Thymus (tissue), 11 donors: ENCODE measurements around the gene NDUFC2. TPM values are rescaled to one million over a fixed set of nuclear protein-coding genes. Genes with fewer than 3 reads are reported as not detected.

Source experiments
- DNase-seq, 9 donors: peaks; one replicate each; pipeline ENCODE4 v3.0.0-alpha.2; 2013; ENCODE audit warnings: low spot score in 9 of 9, low read depth in 6 of 9, missing footprints in 1 of 9
- H3K27ac ChIP-seq, 2 donors: one replicate each; pipeline ENCODE4 v1.5.1; 2013; ENCODE audit warnings: control low read depth in 1 of 2, low read depth in 1 of 2, low read length in 1 of 2, mild to moderate bottlenecking in 1 of 2, moderate library complexity in 1 of 2
- H3K27me3 ChIP-seq, 2 donors: one replicate each; pipeline ENCODE4 v1.5.1; 2013; ENCODE audit warnings: low read length in 1 of 2; ENCODE audit not compliant: control insufficient read depth in 2 of 2, insufficient read depth in 1 of 2
- H3K36me3 ChIP-seq, 2 donors: one replicate each; pipeline ENCODE4 v1.5.1; 2013; ENCODE audit warnings: low read length in 1 of 2, mild to moderate bottlenecking in 1 of 2, moderate library complexity in 1 of 2; ENCODE audit not compliant: control insufficient read depth in 2 of 2, insufficient read depth in 2 of 2
- H3K4me1 ChIP-seq, 2 donors: one replicate each; pipeline ENCODE4 v1.5.1; 2013; ENCODE audit warnings: low read length in 2 of 2; ENCODE audit not compliant: control insufficient read depth in 2 of 2, insufficient read depth in 2 of 2
- H3K4me3 ChIP-seq, 2 donors: one replicate each; pipeline ENCODE4 v1.5.1; 2013; ENCODE audit warnings: low read length in 2 of 2, control low read depth in 1 of 2, mild to moderate bottlenecking in 1 of 2
- H3K9me3 ChIP-seq, 2 donors: one replicate each; pipeline ENCODE4 v1.5.1; 2013; ENCODE audit warnings: low read length in 1 of 2, mild to moderate bottlenecking in 1 of 2; ENCODE audit not compliant: control insufficient read depth in 2 of 2, insufficient read depth in 1 of 2
- WGBS: extraction: QIAGEN DNeasy Blood & Tissue Kit; methylation state at CpG from one replicate; pipeline ENCODE4 v1.1.7; 2013; 5-methylcytosine and 5-hydroxymethylcytosine counted together
- polyA plus RNA-seq: library from polyadenylated mRNA; stranded (reverse); fragments of 200-250 nt; gene quantifications from one replicate; pipeline ENCODE4 v1.2.3, GENCODE V29; 2013
- total RNA-seq: library from RNA; stranded (reverse); fragments of 120-200 nt; gene quantifications from one replicate; pipeline ENCODE4 v1.2.4, GENCODE V29; 2013
- donor health status: healthy.

Gene NDUFC2
- total and polyA plus RNA-seq, 2 donors = 133 to 167 TPM

DNA sequence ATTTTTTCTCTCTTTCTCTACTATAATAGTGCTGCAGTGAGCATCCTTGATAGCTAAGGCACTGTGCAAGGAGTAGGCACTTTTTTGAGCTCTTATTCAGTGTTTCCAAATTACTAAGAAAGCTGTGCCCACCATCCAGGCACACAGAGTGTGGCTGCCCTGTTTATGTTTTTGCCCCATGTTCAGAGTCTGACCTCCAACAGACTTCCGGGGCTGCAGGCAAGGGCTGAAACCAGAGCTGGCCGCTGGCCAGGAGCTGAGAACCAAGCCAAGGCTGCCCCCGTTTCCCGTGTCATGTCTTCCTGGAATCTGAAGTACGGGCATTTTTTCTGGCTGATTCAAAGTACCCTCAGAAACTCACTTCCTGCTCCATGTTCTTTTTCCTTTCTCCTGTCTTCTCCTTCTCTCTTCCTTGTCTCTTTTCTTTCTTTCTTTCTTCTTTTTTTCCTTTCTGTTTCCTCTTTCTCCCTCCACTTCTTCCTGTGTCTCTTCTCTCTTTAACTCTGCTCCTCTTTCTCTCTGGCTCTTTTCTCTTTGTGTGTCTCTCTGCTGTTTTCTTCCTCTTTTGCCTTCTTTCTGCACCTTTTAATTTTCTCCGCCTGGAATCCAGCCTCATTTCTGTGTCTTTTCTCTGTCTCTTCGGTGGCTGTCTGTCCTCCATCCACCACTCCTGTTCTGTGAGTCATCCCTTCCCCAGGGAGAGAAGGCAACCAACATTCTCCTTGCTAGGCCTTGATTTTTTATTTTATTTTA is 39.6 kb downstream of the NDUFC2 start:
- Histone ChIP-seq H3K4me1 (no peaks in the 10 kb centered on the region), H3K4me3 (no peak overlapping the region), H3K27me3 (no peaks in the 10 kb centered on the region), H3K9me3 (peaks cover 0 to 4% of the 10 kb centered on the region in 2 donors), H3K36me3 (no peaks in the 10 kb centered on the region), H3K27ac (no peak overlapping the region)
- DNase-seq = no peak
- 33% methylated on average over 7 of the region's 7 CpGs for whole genome bisulfite sequencing

DNA sequence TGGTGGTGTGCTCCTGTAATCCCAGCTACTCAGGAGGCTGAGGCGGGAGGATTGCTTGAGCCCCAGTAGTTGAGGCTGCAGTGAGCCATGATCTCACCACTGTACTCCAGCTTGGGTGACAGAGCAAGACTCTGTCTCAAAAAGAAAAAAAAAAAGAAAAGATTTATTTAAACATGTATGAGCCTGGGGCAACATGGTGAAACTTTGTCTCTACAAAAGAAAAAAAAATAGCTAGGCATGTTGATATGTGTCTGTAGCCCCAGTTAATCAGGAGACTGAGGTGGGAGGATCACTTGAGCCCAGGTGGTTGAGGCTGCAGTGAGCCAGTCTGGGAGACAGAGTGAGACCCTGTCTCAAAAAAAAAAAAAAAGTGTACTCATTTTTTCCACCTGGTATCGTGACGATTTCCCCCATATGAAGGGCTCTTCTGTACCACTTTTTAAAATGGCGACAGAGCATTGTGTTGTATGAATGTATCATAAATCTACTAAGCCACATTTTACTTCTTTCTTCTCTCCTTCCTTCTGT is 40.2 kb downstream of the NDUFC2 start:
- WGBS = 86% methylated on average over 4 of the region's 4 CpGs
- Histone ChIP-seq H3K36me3 (no peaks in the 10 kb centered on the region), H3K9me3 (no peaks in the 10 kb centered on the region), H3K27ac (no peak overlapping the region), H3K4me1 (no peaks in the 10 kb centered on the region), H3K27me3 (no peaks in the 10 kb centered on the region), H3K4me3 (no peak overlapping the region)
- DNase-seq = no peak

GRCh38 chr11:78038697-78039313 is 40.9 kb downstream of the NDUFC2 start:
- Histone ChIP-seq H3K27ac (no peak overlapping the region), H3K27me3 (no peaks in the 10 kb centered on the region), H3K9me3 (no peaks in the 10 kb centered on the region), H3K4me3 (no peak overlapping the region), H3K4me1 (no peaks in the 10 kb centered on the region), H3K36me3 (no peaks in the 10 kb centered on the region)
- 98% methylated on average over 8 of the region's 8 CpGs for WGBS
- no peak for DNase-seq

- Histone ChIP-seq H3K36me3 (no peaks in the 10 kb centered on the region), H3K9me3 (no peaks in the 10 kb centered on the region), H3K4me1 (no peaks in the 10 kb centered on the region), H3K4me3 (no peak overlapping the region), H3K27ac (no peak overlapping the region), H3K27me3 (no peaks in the 10 kb centered on the region)
- no peak for DNase-seq
- WGBS = 91% methylated on average over 9 of the region's 9 CpGs
These were observed 41.6 kb downstream of the NDUFC2 start for GRCh38 chr11:78037825-78038620.

DNA sequence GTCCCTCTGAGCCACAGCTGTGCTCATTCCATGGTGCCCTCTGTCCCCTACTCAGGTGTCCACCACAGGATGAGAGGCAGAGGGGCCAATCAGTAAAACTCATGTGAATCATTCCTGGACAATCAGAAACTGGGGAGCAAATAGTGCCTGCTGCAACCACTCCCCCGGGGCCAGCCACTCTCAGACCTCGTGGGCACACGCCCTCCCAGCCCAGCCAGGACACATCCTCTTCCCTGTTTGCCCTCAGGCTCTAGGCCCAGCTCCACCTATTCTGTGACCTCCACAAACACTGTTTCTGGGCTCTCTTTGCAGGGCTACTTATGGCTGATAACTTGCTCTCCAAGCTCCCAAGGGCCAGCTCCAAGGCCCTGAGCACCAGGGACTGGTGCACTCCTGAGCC is 42.6 kb downstream of the NDUFC2 start:
- 94% methylated on average over 3 of the region's 3 CpGs for WGBS
- DNase-seq = no peak
- H3K4me1 ChIP-seq = no peaks in the 10 kb centered on the region
- no peak overlapping the region for H3K27ac ChIP-seq
- H3K4me3 ChIP-seq = no peak overlapping the region
- no peaks in the 10 kb centered on the region for H3K27me3 ChIP-seq
- H3K36me3 ChIP-seq = no peaks in the 10 kb centered on the region
- H3K9me3 ChIP-seq = peaks cover 0 to 2% of the 10 kb centered on the region in 2 donors

DNA sequence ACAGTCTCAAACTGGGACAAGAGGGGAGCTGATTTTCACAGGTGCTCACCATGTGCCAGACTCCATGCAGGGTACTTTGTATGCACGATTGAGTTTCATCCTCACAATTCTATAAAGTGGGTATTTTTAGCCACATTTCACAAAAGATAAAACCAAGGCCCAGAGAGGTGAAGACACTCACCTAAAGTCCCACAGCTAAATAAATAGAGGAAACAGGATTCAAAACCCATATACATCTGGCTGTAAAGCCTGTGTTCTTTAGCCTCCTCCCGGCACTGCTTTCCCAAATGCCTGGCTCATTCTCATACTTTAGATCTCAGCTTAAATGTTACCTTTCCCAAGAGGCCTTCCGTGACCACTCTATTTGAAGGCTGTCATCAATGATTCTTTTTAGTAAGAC is 43.3 kb downstream of the NDUFC2 start:
- H3K36me3 ChIP-seq = no peaks in the 10 kb centered on the region
- H3K9me3 ChIP-seq = peaks cover 0 to 4% of the 10 kb centered on the region in 2 donors
- H3K27ac ChIP-seq = no peak overlapping the region
- H3K4me1 ChIP-seq = no peaks in the 10 kb centered on the region
- no peak for DNase-seq
- H3K27me3 ChIP-seq = no peaks in the 10 kb centered on the region
- 96% methylated on average over 3 of the region's 3 CpGs for WGBS
- H3K4me3 ChIP-seq = no peak overlapping the region

- Histone ChIP-seq H3K27me3 (no peaks in the 10 kb centered on the region), H3K4me3 (no peak overlapping the region), H3K36me3 (no peaks in the 10 kb centered on the region), H3K9me3 (peaks cover 0 to 4% of the 10 kb centered on the region in 2 donors), H3K4me1 (no peaks in the 10 kb centered on the region), H3K27ac (no peak overlapping the region)
- 76% methylated on average over 10 of the region's 10 CpGs for WGBS
- DNase-seq = no peak
These were observed 45.0 kb downstream of the NDUFC2 start for GRCh38 chr11:78034623-78035022.

GRCh38 chr11:78033040-78033439 is 46.6 kb downstream of the NDUFC2 start:
- Histone ChIP-seq H3K27ac (no peak overlapping the region), H3K4me3 (no peak overlapping the region), H3K36me3 (no peaks in the 10 kb centered on the region), H3K27me3 (no peaks in the 10 kb centered on the region), H3K4me1 (no peaks in the 10 kb centered on the region), H3K9me3 (peaks cover 0 to 4% of the 10 kb centered on the region in 2 donors)
- DNase-seq = no peak
- WGBS = 48% methylated on average over 4 of the region's 4 CpGs

GRCh38 chr11:78032090-78032489 is 47.6 kb downstream of the NDUFC2 start:
- DNase-seq = no peak
- H3K4me1 ChIP-seq = no peaks in the 10 kb centered on the region
- H3K4me3 ChIP-seq = no peak overlapping the region
- no peaks in the 10 kb centered on the region for H3K27me3 ChIP-seq
- H3K27ac ChIP-seq = no peak overlapping the region
- H3K9me3 ChIP-seq = peaks cover 0 to 4% of the 10 kb centered on the region in 2 donors
- H3K36me3 ChIP-seq = no peaks in the 10 kb centered on the region
